BJ (cell line): Measurements from ENCODE around the gene HDAC9. TPM values are rescaled to one million over a fixed set of nuclear protein-coding genes. Genes with fewer than 3 reads are reported as not detected.

Experiments used
- CTCF ChIA-PET: fragments of 350-600 bp; formaldehyde crosslinking; extraction: SDS; loops from one replicate; lab custom pipeline; 2021; ENCODE audit warnings: antibody characterized with exemption, inconsistent platforms; lab: Yijun Ruan, JAX
- POLR2A ChIA-PET: fragments of 300-600 bp; sonication (Branson Sonifier 250); formaldehyde crosslinking; extraction: SDS; loops from one replicate; lab custom pipeline; 2021; ENCODE audit warnings: antibody characterized with exemption; lab: Charles Lee
- DNase-seq: peaks from one replicate; pipeline ENCODE4 v3.0.0-alpha.2; 2011; ENCODE audit warnings: low read depth
- H3K27me3 ChIP-seq: 2 replicates; pipeline ENCODE4 v1.6.0; 2011; ENCODE audit warnings: low read length; ENCODE audit not compliant: control insufficient read depth, insufficient read depth
- H3K36me3 ChIP-seq: 2 replicates; pipeline ENCODE4 v1.5.1; 2011; ENCODE audit warnings: low read length; ENCODE audit not compliant: control insufficient read depth, insufficient read depth
- H3K4me3 ChIP-seq: 2 replicates; pipeline ENCODE4 v1.5.1; 2011; ENCODE audit warnings: low read depth, mild to moderate bottlenecking, control low read depth, low read length
- polyA plus RNA-seq: library from polyadenylated mRNA; depleted of rRNA; stranded (reverse); fragments of >200 nt; gene quantifications from 2 replicates; pipeline ENCODE4 v1.2.3, GENCODE V29; 2011
- TF ChIP-seq, protein P1 (sequence below): IDR thresholded peaks from 2 replicates; pipeline ENCODE4 v1.5.1; 2011; ENCODE audit warnings: low read depth, mild to moderate bottlenecking, control low read depth, inconsistent platforms, low read length, moderate library complexity; ENCODE audit not compliant: insufficient read depth

HDAC9 gene
- polyA plus RNA-seq, 1 experiment: 14.7 TPM

- no peak for DNase-seq
- no peaks in the 10 kb centered on the region for H3K36me3 ChIP-seq
- ChIA-PET CTCF (no interaction called here), POLR2A (no interaction called here)
- TF ChIP-seq, protein P1, sequence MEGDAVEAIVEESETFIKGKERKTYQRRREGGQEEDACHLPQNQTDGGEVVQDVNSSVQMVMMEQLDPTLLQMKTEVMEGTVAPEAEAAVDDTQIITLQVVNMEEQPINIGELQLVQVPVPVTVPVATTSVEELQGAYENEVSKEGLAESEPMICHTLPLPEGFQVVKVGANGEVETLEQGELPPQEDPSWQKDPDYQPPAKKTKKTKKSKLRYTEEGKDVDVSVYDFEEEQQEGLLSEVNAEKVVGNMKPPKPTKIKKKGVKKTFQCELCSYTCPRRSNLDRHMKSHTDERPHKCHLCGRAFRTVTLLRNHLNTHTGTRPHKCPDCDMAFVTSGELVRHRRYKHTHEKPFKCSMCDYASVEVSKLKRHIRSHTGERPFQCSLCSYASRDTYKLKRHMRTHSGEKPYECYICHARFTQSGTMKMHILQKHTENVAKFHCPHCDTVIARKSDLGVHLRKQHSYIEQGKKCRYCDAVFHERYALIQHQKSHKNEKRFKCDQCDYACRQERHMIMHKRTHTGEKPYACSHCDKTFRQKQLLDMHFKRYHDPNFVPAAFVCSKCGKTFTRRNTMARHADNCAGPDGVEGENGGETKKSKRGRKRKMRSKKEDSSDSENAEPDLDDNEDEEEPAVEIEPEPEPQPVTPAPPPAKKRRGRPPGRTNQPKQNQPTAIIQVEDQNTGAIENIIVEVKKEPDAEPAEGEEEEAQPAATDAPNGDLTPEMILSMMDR: no peak
- no peaks in the 10 kb centered on the region for H3K27me3 ChIP-seq
- no peak overlapping the region for H3K4me3 ChIP-seq
These were observed 519.5 kb downstream of the HDAC9 start for GRCh38 chr7:19015098-19015497.

DNA sequence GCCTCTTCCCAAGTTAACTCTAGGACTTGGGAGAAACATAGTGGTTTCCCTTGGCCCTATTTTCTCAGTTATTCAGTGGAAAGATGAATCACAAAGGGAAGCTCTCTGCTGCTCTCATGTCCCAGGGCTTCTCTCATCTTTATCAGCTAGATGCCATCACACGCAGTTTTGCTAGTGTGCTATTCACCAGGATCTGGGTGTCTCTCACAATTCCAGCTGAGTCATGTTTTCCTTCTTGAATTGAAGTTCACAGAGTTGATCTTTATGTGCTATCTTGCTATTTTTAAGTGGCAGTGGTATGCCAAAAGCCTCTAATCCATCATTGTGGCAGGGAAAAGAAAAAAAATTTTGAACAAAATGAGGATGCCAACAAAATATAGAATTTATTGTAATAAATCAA is 520.6 kb downstream of the HDAC9 start:
- TF ChIP-seq, protein P1: no peak
- H3K36me3 ChIP-seq: no peaks in the 10 kb centered on the region
- POLR2A ChIA-PET: no interaction called here
- no peak overlapping the region for H3K4me3 ChIP-seq
- no peak for DNase-seq
- H3K27me3 ChIP-seq: no peaks in the 10 kb centered on the region
- CTCF ChIA-PET: no interaction called here

DNA sequence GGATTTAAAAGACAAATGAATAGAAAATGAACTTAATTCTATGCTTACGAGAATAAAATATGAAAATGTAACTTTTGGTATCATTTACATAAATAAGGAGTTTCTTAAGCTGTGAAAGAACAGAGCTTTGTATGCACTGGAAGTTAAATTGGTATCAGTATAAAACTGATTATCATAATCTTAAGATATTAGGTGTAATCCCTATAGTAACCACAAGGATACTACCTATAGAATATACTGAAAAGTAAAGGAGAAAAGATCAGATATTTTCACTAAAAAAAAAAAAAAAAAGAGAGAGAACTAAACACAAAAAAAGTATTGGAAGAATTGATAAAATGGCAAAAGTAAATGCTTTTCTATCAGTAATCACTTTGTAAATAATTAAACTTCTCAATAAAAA is 521.8 kb downstream of the HDAC9 start:
- Histone ChIP-seq H3K27me3 (no peaks in the 10 kb centered on the region), H3K36me3 (no peaks in the 10 kb centered on the region), H3K4me3 (no peak overlapping the region)
- TF ChIP-seq, protein P1: no peak
- DNase-seq: no peak
- ChIA-PET POLR2A (no interaction called here), CTCF (no interaction called here)

GRCh38 chr7:19020062-19020461 is 524.5 kb downstream of the HDAC9 start:
- TF ChIP-seq, protein P1: no peak
- H3K36me3 ChIP-seq: no peaks in the 10 kb centered on the region
- CTCF ChIA-PET: no interaction called here
- no peak for DNase-seq
- POLR2A ChIA-PET: no interaction called here
- H3K4me3 ChIP-seq: no peak overlapping the region
- no peaks in the 10 kb centered on the region for H3K27me3 ChIP-seq

- no peak overlapping the region for H3K4me3 ChIP-seq
- no peaks in the 10 kb centered on the region for H3K36me3 ChIP-seq
- TF ChIP-seq, protein P1: no peak
- POLR2A ChIA-PET: no interaction called here
- H3K27me3 ChIP-seq: no peaks in the 10 kb centered on the region
- CTCF ChIA-PET: no interaction called here
- no peak for DNase-seq
These were observed 525.2 kb downstream of the HDAC9 start for GRCh38 chr7:19020711-19021110.
